GM19324 (cell line): ENCODE results near the gene SURF6.

Source experiments
- ATAC-seq: cut with Tn5 transposase; IDR thresholded peaks from one replicate; pipeline ENCODE4 v1.9.1; 2021; ENCODE audit warnings: mild to moderate bottlenecking, moderate library complexity; ENCODE audit not compliant: unreplicated experiment, low FRiP score

SURF6 gene

DNA sequence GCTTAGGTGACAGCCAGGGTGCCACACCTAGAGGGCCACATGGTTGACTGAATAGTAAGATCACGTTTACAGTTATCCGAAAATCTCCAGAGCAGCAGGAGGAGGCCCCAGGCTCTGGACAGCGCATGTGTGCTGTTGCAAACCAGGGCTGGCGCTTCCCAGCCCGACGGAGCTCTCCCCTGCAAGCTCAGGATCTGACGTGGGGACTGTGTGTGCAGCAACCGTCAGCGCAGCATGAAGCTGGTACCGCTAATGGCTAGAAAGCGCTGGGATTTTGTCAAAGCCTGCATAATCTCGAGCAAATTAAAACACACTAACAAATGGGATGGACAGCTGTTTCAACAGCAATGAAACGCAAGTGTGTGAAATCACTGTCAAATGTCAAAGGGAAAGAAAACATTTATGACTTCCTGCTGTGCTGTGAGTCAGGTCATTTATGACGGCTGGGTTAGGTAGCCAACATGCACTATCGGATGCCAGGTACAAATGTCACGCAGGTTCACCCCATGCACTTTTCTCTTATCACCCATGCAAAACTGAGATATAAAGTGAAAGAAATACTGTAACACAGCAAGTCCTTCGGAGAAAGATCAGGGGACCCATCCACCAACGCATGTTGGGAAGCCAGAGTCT is 32.4 kb upstream of the SURF6 start:
- no peak for ATAC-seq

DNA sequence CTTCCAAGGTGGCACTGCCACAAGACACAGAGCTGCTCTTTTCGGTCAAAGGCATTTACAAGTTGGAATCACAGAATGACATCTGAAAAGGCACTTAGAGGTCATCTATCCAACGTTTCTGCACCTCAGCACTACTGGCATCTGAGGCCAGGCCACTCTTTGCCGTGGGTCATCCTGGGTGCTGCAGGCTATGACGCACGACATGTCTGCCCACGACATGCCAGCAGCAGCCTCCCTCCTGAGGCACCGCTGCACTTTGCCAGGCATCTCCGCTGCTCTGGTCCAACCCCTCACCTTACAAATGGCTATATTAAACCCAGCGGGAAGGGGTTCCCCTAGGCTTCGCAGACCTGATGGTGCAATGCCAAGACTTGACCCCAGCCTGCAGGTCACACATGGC is 31.8 kb upstream of the SURF6 start:
- ATAC-seq: no peak

DNA sequence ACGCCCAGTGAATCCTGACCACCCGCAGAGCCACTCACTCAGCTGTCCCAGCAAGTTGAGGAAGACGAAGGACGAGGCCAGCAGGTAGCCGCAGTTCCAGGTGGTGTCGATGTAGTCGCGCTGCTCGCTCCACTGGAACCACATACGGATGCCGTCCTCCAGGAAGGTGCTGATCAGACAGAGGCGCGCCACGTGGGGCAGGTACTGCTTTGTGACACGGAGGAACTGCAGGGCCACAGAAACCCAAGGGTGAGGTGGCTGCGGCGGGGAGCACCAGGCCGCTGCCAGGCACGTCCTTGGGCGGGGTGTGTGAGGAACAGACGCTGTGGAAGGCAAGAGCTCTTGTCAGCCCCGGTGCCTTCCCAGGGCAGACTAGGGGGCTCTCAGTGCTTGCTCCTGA is 31.2 kb upstream of the SURF6 start:
- ATAC-seq: no peak

DNA sequence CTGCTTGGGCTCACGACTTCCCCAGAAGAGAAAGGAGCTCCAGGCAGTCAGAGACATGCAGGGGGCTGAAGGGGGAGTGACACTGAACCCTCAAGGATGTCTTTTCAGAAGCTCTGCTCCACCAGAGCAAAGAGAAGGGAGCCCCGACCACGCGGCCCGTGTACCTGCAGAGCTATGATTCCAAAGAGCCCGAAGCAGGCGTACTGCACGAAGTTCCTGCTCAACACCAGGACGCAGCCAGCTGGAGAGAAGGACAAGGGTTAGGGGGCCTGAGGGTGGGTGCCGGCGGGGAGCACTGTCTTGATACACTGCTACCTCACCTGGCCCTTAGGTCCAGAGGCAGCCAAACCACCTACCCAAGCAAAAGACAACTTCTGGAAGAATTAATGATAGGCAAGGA is 30.4 kb upstream of the SURF6 start:
- ATAC-seq: no peak

DNA sequence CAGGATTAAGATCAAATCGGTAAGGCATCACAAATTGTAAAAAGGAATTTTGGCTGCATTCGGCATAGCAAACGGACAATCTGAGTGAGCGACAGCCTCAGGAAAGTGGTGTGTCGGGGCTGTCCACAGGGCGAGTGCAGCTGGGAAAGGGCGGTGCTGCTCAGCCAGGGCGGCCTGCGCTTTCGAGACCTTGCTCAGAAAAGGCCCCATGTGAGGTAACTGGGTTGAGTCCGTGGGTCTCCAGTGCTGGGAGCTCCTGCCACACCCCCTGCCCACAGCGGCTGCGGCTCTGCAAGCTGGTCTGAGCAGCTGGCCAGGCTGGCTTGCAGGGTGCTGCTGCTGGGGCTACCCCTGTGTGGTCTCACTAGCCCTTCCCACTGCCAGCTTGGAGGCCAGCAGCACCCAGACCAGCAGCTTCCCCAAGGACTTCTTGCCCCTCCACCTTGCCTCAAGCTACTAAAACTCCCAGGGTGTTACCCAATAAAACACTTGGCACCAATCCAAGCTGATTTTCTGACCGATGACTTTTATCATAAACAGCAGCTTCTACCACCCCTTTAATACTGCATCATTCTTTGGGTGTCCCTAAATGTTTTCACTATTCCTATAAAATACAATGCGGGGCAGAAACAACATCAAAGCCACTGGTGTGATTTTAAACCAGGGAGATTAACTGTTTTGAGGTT is 26.5 kb upstream of the SURF6 start:
- ATAC-seq: no peak

DNA sequence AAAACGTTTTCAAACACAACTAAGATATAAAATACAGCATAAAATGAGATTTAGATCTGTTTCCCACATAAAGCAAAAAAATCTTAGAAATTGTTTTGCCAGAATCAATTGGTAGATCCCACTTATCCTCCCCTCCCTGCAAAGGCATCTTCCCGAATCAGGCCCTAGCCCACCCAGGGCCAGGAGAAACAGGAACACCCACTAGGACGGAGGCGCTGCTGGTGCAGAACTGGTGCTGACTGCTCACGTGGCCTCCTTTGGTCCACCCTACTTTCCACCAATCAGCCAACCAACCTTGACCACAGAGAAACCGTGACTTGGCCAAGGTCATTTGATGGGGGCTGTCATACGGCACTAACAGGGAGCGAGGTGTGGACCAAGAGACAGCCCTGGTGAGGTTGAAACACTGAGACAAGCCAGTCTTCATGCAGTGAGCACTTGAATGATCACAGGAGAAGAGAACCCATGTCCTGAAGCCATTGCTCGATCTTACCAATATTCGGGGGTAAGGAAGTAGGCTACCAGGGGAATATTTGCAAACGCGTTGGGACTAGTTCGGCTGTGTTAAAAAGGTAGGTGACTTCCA is 25.6 kb upstream of the SURF6 start:
- no peak for ATAC-seq

DNA sequence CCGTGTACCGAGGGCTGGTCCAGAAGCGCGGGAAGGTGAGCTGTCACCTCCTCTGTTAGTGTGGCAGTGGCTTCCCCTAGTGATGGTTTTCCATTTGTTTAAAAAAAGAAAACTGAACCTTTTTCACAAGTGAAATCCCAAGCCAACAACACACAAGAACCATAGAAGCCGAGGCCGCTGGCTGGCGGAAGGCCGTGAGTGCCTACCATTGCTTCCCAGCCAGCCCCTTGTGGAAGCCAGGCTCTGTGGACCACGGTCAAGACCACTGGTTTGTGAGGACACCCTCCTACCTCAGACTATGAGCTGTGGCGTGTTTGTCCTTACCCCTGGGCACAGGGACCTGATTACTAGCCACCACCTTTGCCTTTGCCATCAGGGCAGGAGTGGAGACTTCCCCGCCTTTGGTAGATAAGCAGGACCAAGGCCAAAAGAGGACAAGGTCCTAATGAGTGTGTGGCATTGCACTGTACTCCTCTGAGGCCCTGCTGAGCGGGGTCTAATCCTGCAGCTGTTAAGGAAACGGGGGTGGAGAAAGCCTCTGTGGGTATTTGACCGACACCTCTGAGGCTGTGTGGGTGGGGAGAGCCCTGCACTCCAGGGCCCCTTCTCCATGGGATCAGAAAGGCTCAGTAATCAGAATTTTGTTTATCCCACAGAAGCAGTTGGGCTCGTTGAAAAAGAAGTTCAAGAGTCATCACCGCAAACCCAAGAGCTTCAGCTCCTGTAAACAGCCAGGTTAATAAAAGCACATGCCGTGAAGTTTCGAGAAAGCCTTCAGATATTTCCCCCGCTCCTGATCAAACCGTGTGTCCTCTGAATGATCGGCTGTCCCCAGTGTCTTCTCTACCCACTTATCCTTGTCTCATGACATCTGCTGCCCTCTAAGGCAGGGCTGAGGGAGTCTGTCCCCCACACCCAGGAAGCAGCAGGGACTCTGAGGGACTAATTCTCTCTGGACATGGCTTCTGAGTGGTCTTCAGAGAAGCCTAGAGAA is 24.7 kb upstream of the SURF6 start:
- no peak for ATAC-seq

DNA sequence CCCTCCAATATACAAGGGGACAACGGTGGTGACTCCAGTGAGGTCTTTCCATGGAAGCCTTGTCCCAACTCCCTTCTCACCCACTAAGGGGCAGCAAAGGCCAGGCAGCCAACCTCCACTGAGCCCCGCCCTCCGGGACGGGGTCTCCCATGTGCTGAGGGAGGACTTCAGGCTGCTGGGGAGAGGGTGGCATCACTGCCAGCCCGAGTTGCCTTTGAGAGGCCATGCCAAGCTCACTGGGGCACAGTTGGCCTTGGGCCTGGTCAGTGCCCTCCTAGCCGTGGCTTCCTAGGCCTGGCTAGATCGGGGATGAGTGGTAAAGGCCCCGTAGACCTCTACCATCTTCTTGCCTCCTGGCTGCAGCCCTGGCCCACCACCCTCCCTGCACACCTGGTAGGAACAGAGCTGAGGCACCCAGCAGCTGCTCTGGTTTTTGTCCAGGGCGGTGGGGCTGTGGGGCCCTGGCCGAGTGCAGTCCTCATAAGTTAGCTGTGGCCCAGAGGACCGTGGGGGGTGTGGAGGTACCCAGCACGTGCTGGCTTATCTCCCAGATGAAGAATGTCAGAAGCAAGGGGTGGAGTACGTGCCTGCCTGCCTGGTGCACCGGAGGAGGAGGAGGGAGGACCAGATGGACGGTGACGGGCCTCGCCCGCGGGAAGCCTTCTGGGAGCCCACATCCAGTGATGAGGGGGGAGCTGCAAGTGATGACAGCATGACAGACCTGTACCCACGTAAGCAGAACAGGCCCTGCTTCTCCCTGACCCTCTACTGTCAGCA is 23.6 kb upstream of the SURF6 start:
- ATAC-seq: no peak

DNA sequence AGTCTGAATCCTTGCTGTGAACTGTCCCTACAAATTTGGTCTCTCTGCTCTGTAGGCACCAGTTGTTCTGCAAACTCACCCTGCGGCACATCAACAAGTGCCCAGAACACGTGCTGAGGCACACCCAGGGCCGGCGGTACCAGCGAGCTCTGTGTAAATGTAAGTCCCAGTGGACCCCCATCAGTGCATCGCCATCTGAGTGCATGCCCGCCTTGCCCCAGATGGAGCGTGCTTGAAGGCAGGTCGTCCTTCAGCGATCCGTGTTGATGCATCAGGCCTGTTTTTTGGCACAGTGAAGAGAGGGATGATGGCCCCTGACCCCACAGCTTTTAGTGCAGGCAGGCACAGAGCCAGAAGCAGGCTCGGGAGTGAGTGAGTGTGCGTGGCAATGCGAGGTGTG is 21.7 kb upstream of the SURF6 start:
- no peak for ATAC-seq

DNA sequence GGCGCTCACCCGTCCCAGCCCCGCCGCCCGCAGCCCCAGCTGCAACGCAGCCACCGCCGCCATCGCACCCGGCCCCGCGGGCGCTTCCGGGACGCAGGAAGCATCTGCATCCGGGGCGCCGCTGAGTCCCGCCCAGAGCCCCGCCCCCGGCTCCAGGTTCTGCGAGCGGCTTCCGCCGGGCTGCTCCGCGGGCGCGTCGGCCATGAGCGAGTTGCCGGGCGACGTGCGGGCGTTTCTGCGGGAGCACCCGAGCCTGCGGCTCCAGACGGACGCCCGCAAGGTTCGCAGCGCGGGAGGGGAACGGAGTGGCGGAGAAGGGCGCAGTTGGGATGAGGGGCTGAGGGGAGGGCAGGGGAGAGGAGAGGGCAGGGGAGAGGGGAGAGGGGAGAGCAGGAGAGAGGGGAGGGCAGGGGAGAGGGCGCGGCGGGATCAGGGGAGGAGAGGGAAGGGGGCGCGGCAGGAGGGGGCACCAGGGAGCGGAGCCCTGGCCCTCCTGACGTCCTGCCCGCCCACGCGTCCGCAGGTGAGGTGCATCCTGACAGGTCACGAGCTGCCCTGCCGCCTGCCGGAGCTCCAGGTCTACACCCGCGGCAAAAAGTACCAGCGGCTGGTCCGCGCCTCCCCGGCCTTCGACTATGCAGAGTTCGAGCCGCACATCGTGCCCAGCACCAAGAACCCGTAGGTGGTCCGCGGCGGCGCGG is 20.6 kb upstream of the SURF6 start, which contains the start of the genes SURF1 and SURF2:
SURF1 (minus strand) TSS at position 97 of the 701 bp plus-strand sequence; CDS start at position 63, 34 bp downstream.
SURF2 (plus strand) TSS at position 160 of the 701 bp plus-strand sequence; CDS start at position 203, 43 bp downstream.
- ATAC-seq: peak; percentile 56

DNA sequence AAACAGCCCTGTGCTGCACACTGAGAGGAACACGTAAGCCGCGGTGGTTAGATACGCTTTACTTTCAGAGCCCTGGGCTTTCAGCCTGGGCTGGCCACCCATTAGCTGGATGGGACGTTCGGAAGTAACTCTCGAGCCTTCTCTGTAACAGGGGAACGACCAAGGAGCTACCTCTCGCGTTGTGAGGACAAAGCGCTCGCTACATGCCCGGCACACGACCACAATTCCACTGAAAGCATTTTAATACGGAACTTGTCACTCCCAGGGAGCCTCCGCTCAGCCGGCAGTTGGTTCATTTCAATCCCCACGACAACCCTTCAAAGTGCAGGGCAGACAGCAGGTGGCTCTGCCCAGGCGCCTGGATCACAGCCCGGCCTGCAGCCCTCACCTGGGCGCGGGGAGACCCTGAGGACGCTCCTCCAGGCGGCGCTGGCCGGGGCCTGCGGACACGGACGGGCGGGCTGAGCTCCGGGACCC is 19.9 kb upstream of the SURF6 start:
- ATAC-seq: peak; percentile 32

DNA sequence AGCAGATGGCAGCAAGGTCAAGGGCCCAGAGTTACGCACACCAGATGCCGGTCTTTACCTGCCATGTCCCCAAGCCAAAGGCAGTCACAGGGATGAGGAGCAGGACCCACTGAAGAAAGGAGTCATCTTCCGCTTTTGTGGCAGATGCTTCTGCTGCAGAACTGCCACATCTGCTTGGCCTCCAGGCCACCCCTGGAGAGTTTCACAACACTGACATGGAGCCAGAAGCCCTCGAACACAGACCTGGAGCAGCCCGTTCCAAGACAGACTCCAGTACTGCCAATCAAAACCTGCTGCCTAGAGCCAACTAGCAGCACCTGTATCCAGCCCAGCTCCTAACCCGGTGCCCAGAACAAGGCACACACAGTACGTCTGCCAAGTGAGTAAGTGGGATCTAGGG is 18.8 kb upstream of the SURF6 start:
- no peak for ATAC-seq

DNA sequence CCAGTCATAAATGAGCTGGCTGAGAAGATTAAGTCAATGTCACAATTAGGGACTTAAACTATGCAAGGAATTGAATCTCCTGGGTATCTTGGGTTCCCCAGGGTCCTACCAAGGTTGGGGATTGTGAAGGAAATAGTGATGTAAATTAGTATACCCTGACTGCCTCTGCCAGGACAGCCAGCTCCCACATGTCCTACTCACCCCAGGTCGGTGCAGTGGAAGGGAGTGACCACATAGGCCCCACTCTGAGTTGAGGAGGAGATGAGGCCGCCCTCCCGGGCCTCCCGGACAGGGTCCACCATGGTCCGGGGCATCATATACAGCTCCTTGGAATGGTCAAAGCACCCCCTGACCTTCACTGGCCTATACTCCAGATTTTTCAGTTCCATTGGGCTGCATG is 17.6 kb upstream of the SURF6 start:
- no peak for ATAC-seq

DNA sequence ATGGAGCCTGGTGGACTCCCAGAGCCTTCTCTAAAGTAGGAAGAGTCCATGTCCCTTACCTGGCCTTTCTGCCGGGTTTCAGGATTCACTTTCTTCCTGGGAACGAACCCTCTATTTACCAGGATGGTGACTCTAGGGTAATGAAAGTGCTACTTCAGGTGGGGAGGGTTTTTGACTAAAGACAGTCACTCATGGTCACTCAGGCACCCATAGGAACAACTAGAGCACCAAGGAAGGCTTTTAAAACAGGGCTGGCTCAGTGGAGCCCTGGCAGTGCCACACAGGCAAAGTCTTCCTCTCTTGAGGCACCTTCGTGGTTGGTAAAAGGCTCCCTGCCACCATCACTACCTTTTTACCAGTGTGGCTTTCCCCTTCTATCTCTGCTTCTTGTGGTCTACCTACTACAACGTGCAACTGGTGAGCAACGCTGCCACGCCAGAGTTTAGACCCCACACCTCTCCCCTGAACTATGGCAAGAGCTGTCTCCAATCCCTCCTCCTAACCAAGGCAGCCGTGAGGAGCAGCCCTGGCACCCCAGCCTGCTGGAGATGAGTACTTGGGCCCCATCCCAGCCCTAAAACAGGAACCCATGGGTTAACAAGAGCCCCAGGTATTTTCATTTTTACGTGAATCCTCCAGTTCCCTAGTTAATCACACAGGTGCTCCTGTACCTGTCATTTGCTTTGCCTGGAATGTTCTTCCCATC is 16.8 kb upstream of the SURF6 start:
- ATAC-seq: no peak

DNA sequence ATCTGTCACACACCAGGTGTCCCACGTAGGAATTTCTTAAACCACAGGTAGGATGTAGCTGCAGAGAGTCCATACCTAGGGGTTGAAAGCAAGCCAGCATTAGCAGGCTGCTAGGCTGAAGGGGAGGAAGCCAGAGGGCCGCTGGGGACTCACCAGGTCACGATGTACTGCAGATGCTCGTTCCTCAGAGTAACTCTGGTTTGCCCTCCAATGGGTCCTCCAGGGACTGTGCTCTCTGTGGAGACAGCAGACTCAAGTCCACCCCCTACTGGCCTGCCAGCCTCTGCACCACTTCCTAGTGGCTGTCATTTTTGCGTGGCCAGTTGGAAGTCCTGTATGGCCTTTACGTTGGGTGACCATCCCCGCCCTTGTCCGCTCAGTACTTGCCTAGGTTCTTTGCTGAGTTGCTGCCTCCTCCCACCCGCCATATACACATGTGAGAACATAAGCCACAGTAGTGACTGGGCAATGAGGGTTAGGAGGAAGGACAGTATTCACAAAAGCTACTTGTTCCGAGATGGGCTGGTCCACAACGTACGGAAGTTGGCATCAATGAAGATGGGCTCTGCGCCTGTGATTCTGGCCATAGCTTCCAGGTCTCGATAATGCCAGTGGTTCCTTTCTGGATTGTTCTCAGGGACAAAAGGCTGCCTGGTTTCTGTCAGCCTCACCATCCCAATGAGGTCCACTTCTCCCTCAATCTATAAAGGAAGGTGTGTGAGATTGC is 16.1 kb upstream of the SURF6 start:
- ATAC-seq: no peak

DNA sequence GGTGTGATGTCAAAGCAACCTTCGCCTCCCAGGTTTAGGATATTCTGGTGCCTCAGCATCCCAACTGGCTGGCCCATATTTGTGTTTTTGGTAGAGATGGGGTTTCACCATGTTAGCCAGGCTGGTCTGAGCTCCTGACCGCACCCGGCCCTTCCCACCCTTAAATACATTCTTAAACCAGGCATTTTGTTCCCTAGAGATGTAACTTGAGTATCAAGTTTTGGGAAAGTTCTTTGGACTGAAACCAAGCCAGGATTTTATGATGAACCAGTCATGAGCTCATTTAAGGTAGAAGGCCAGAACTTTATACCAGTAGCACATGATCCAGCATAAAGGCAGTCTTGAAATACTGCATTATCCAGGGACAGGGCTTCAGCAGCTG is 15.5 kb upstream of the SURF6 start:
- ATAC-seq: no peak

DNA sequence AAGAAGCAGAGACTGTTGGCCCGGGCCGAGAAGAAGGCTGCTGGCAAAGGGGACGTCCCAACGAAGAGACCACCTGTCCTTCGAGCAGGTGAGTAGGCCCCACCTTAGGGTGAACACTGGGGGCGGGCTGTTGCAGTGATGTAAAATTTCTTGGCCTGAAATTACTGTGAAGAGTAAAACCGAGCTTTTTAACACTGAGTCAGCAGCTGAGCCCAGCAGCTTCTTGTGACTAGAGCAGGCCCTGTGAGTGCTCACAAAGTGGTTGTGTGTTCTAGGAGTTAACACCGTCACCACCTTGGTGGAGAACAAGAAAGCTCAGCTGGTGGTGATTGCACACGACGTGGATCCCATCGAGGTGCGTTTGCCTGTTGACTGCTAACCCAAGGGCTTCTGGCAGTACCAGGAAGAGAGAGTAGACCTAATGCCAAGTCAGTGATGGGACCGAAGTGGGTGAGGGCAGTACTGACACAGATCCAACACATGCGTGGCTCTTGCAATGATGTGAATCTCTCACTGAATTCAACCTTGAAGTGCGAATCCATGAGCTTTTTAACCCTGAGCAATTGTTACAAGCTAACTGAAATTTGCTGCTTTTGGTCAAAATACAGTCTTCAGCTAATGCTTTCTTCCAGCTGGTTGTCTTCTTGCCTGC is 14.1 kb upstream of the SURF6 start:
- ATAC-seq: no peak
